GM18951 (cell line): Measurements from ENCODE around the gene DDX41.
A peak's percentile ranks its signal among the peaks of the same experiment; 100 is the strongest.

ENCODE experiments used
- POLR2A ChIP-seq: IDR thresholded peaks from 4 replicates; pipeline ENCODE4 v1.6.1; 2011; ENCODE audit warnings: mild to moderate bottlenecking; ENCODE audit not compliant: insufficient read length, insufficient read depth; ENCODE audit errors: extremely low read depth
- in situ Hi-C: fragments of 300-500 bp; cut with MboI; formaldehyde crosslinking; loops from one replicate; pipeline ENCODE4 v1.12.0; 2022; ENCODE audit warnings: low sequenced_read_pairs, mixed read lengths, inconsistent platforms; ENCODE audit not compliant: unreplicated experiment

Gene DDX41

GRCh38 chr5:177513500-177513899 lies 3.3 kb downstream of the DDX41 start:
- in situ Hi-C loops: no loop called here
- no peak for TF ChIP-seq POLR2A

GRCh38 chr5:177512736-177513380 lies 3.9 kb downstream of the DDX41 start:
- in situ Hi-C loops: no loop called here
- no peak for TF ChIP-seq POLR2A

- in situ Hi-C loops: no loop called here
- TF ChIP-seq POLR2A: no peak
Observed at GRCh38 chr5:177511796-177512675, 4.7 kb downstream of the DDX41 start.

DNA sequence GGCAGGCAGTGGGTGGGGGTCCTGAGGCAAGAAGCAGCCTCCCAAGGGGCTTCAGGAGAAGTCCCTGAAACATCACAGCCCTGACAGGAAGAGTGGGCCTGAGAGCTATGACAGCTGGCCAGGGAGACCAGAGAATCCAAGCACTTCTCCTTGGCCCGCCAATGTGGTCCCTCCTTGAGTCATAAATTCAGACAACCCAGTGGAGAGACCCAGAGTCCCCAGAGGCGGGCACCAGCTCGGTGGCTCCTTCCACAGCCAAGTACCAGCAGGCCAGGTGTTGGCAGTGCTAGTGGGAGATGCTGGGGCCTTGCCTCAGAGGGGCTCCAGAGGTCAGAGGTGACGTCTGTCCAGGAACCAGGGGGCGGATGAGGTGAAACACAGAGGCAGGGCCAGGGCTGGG lies 5.6 kb downstream of the DDX41 start:
- in situ Hi-C loops: no loop called here
- no peak for TF ChIP-seq POLR2A

GRCh38 chr5:177510567-177511053 lies 6.2 kb downstream of the DDX41 start:
- in situ Hi-C loops: no loop called here

GRCh38 chr5:177509991-177510566 lies 6.7 kb downstream of the DDX41 start:
- in situ Hi-C loops: no loop called here
- TF ChIP-seq POLR2A: peak; percentile 6

More at GRCh38 chr5:177510567-177511053, 6.2 kb downstream of the DDX41 start:
- peak; percentile 53 for TF ChIP-seq POLR2A

GRCh38 chr5:177509381-177509951 lies 7.3 kb downstream of the DDX41 start, which contains the start of gene DOK3:
TSS of gene DOK3 (minus strand) at chr5:177509826. CDS start at chr5:177509540, 286 bp downstream.
- in situ Hi-C loops: no loop called here
- peak; percentile 35 for TF ChIP-seq POLR2A

DNA sequence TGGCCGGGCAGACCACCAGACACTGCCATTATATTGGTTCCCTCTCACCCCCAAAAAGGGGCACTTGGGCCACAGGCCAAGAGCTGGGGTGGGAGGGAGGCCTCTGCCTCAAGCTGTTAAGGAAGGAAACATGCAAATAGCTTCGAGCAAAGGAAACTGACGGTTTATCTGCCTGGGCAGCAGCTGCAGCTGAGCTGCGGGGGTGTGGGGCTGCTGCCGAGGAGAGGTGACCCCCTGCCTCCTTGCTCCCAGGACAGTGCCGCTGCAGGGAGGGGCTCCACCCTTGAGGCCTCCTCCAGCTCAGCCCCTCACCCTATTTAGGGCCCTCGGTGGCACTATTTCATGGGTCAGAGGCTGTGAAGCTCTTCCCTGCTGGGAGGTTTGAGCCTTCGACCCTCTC lies 7.9 kb downstream of the DDX41 start:
- in situ Hi-C loops: no loop called here
- TF ChIP-seq POLR2A: peak; percentile 83

DNA sequence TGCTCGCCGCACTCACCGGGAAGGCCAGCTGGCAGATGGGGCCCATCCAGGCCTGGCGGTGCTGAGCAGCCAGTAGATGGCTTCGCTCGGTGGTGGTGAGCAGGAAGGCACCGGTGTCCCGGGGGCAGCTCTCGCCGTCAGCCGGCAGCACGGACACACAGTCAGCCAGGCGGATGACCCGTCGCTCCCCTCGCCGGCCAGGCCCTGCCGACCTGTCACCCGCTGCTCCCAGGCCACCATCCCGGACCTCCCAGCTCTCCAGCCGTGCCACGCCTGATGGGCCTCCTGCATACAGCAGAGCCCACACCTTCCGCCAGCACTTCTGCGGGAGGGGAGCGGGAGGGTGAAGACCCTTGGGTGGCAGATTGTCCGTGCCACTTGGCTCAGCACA lies 8.5 kb downstream of the DDX41 start:
- TF ChIP-seq POLR2A: no peak

GRCh38 chr5:177507596-177508220 lies 9.1 kb downstream of the DDX41 start:
- in situ Hi-C loops: no loop called here
- no peak for TF ChIP-seq POLR2A

More for the DNA sequence above, 8.5 kb downstream of the DDX41 start:
- in situ Hi-C loops: no loop called here

- no peak for TF ChIP-seq POLR2A
- in situ Hi-C loops: no loop called here
Observed at GRCh38 chr5:177507165-177507564, 9.6 kb downstream of the DDX41 start.

DNA sequence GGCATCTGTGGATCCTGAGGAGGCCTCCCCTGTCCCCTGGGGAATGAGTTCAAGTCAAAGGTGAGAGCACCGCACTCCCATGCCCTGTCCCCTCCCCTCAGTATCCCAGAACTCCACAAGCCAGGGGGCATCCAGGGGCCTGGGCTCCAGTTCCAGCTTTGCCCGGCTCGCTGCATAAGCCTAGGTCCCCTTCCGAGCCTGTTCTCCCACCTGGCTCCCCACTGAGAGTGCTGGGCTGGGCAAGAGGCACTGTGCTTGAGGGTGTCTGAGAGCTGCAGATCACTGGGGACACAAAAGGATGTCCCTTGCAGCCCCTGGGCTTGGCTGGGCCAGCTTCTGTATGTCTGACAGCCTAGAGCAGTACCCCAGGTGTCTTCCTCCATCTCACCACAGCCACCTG lies 11.7 kb downstream of the DDX41 start:
- TF ChIP-seq POLR2A: no peak
- in situ Hi-C loops: no loop called here
